Measurements from ENCODE around the gene GNAI3. TPM values are rescaled to one million over a fixed set of nuclear protein-coding genes. Genes with fewer than 3 reads are reported as not detected.

Gene GNAI3
- 10.1 and 17.6 TPM in 2 replicates for total RNA-seq (ENCODE audit: low replicate concordance)

DNA sequence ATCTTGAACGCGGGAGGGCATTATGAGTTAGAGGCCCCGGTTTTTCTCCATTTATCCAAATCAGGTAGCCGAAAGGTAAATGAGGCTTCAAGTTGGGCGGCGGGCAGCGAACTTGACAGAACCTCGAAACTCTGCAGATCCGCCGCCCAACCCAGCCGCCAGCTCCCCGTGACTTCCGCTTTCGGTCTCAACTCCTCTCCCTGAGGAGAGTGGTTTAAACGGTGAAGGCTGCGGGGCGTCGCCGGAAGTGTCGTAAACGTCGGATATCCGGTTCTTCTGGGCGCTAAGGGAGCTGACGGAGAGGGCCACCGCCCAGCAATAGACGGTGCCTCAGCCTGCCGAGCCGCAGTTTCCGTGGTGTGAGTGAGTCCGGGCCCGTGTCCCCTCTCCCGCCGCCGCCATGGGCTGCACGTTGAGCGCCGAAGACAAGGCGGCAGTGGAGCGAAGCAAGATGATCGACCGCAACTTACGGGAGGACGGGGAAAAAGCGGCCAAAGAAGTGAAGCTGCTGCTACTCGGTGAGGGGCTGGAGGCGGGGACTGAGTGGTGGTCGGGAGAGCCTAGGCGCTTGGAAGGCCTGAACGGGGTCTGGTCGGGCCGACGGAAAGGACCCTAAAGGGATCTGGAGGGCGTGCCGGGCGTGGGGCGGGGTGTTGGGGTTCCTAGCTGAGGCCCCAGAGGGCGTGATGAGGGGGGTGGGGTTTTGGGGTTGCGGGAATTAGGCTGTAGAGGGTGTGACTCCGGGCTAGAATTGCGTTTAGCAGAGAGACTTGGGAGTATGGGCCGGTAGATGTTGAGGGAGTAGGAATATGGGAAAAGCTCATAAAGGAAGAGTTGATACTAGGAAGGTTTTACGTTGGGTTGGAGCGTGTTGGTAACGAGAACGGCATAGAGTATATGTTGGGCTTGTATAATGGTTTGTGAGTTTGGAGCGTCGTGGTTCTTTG lies at the start of gene GNAI3:
TSS of gene GNAI3 (plus strand) at position 295 of the 947 bp plus-strand sequence. CDS start at position 401, 106 bp downstream.
- peak within 1 kb of the TSS; percentile 94 for H3K4me3 ChIP-seq (ENCODE audit: low read depth, low read length)
- peak; percentile 96 for DNase-seq (ENCODE audit: low read depth)
- TF ChIP-seq, protein P1, sequence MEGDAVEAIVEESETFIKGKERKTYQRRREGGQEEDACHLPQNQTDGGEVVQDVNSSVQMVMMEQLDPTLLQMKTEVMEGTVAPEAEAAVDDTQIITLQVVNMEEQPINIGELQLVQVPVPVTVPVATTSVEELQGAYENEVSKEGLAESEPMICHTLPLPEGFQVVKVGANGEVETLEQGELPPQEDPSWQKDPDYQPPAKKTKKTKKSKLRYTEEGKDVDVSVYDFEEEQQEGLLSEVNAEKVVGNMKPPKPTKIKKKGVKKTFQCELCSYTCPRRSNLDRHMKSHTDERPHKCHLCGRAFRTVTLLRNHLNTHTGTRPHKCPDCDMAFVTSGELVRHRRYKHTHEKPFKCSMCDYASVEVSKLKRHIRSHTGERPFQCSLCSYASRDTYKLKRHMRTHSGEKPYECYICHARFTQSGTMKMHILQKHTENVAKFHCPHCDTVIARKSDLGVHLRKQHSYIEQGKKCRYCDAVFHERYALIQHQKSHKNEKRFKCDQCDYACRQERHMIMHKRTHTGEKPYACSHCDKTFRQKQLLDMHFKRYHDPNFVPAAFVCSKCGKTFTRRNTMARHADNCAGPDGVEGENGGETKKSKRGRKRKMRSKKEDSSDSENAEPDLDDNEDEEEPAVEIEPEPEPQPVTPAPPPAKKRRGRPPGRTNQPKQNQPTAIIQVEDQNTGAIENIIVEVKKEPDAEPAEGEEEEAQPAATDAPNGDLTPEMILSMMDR (IDR thresholded peaks at IDR 0.05; ENCODE audit: insufficient read depth, low read length): no peak

DNA sequence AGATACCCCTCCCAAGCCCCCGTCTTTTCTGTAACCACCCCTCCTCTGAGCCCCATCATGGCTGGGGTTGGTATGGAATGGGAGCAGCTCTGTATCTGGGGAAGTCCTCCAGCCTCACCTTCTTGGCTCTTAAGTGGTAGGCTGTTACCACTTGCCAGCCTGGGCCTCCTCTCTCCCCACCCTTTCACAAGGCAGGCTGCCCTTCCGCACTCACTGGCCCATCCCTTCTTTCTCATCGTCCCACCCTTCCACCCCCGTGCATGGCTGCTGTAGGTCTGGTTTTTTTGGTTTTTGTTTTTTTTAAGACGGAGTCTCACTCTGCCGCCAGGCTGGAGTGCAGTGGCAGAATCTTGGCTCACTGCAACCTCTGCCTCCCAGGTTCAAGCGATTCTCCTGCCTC lies 49.3 kb upstream of the GNAI3 start:
- H3K4me3 ChIP-seq (ENCODE audit: low read depth, low read length): no peak overlapping the region
- peak; percentile 22 for DNase-seq (ENCODE audit: low read depth)
- TF ChIP-seq, protein P1 (IDR thresholded peaks at IDR 0.05; ENCODE audit: insufficient read depth, low read length): no peak

DNA sequence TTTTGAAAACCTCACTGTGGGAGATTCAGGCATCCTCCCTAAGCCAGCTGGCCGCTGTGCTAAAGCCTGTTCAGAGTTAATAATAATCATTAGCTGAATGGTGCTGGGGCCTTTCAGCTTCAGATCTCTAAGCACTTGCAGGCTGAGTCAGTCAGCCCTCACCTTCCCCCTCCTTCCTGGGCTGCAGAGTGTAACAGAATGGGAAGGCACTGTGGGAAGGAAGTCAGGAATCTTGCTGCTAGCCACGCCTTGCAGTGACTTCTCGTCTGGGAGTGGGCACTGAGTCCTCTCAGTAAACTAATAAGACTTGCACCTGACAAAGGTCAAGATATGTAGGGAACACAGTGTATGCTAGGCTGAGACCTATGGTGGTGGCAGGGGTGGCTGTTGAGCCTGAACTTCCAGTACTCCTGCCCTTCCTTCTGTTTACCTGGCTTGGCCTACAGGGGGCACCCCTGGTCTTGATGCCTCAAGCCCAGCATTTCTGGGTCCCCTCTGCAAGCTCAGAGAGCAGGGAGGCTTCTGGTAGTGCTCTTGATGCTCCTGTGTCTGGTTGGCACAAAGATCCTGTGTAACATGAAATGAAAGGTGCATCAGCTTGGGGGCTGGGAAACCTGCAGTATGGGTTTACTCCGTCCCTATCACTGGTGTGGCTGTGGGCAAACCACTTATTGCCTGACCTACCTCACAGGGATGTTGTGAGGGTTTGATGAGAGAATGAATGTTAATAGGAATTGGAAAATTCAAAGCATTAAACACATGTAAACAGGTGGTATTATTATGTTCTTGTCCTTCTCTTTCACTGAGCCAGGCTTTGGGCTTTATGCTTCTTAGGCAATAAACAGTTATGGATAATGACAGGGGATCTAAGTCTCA lies 48.5 kb upstream of the GNAI3 start:
- TF ChIP-seq, protein P1 (IDR thresholded peaks at IDR 0.05; ENCODE audit: insufficient read depth, low read length): peak; percentile 54
- no peak overlapping the region for H3K4me3 ChIP-seq (ENCODE audit: low read depth, low read length)
- peak; percentile 62 for DNase-seq (ENCODE audit: low read depth)

DNA sequence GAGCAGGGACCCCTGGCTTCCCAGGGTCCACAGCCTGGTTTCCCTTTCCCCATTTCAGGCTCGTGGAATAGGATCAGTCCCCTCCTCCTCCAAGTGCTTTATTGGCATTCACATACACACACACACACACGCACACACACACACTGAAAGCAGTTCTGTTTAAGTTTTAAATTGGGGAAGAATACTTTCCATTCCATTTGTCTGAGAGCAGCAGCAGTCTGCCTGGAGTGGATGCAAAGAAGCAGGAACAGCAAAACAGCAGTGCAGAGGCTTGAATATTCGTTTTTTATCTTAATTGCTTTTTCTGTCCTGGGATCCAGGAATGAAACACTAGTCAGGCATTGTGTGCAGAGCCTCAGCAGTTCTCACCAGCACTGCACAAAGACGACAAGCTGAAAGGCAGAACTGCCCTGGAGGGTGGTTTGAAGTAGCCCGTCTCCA lies 47.5 kb upstream of the GNAI3 start:
- no peak overlapping the region for H3K4me3 ChIP-seq (ENCODE audit: low read depth, low read length)
- DNase-seq (ENCODE audit: low read depth): peak; percentile 81
- TF ChIP-seq, protein P1 (IDR thresholded peaks at IDR 0.05; ENCODE audit: insufficient read depth, low read length): no peak

DNA sequence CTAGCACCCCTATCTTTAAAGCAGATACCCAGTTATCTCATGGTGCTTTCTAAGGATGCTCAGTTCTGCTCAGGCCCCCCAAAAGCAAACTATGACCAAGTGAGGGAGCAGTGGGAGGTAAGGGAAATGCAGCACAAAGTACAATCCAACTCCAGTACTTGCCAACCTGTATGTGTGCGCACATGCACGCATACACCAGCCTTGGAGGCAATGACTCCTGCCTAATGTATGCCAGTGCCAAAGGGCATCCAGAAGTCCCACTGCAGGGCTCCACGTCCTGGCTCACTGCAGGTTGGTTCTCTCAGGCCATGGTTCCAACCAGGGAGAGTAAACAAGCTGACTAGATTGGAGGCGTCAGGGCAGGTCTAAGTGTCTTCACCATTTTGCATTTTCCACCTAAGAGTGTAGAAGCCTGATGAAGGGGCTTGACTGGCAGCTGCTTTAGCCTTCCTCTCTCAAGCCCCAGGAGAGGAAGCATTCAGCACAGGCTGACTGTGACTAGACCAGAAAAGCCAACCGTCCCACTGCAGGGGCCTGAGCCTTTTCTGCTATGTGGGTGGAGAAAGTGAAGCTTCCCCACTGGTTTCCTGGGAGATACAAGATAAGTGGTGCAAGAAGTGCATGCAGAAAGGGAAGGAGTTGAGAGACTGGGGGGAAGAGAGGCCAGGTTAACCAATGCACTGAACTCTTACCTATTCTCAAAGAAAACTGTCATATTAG lies 46.6 kb upstream of the GNAI3 start:
- DNase-seq (ENCODE audit: low read depth): no peak
- TF ChIP-seq, protein P1 (IDR thresholded peaks at IDR 0.05; ENCODE audit: insufficient read depth, low read length): no peak
- no peak overlapping the region for H3K4me3 ChIP-seq (ENCODE audit: low read depth, low read length)

DNA sequence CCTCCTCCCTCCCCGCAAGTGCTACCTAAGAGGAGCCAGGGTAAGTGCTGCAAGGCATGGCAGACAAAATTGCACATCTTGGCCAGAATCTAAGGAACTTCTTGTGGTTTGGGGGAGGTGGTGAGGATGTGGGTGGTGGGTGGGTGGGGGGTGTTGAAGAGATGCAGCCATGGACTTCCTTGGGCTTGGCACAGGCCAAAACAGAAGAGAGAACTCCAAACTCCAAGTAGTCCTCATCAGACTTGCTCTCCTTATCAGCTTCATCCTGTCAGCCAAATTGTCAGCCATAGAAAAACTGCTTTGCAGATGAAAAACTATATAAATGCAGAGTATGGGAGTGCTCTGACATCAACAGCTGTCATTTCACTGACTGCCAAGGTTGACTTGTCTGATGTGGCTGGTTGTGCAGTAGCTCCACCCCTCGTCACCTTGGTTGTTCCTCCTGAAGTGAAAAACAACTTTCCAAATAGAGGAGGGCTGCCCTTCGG lies 46.0 kb upstream of the GNAI3 start:
- TF ChIP-seq, protein P1 (IDR thresholded peaks at IDR 0.05; ENCODE audit: insufficient read depth, low read length): no peak
- no peak for DNase-seq (ENCODE audit: low read depth)

More for the DNA sequence above, 46.0 kb upstream of the GNAI3 start:
- no peak overlapping the region for H3K4me3 ChIP-seq (ENCODE audit: low read depth, low read length)
